IPS DF 4.7 (cell line): ENCODE data around the gene ZNF407.
"Not testable (repeated sequence)": the region's sequence is repeated elsewhere in the genome, so short reads cannot be mapped to it uniquely, and the experiment has no call there.

Experiments
- DNase-seq: peaks from one replicate; pipeline ENCODE4 v3.0.0-alpha.2; 2013; ENCODE audit warnings: low spot score; ENCODE audit errors: extremely low read depth

Gene ZNF407

DNA sequence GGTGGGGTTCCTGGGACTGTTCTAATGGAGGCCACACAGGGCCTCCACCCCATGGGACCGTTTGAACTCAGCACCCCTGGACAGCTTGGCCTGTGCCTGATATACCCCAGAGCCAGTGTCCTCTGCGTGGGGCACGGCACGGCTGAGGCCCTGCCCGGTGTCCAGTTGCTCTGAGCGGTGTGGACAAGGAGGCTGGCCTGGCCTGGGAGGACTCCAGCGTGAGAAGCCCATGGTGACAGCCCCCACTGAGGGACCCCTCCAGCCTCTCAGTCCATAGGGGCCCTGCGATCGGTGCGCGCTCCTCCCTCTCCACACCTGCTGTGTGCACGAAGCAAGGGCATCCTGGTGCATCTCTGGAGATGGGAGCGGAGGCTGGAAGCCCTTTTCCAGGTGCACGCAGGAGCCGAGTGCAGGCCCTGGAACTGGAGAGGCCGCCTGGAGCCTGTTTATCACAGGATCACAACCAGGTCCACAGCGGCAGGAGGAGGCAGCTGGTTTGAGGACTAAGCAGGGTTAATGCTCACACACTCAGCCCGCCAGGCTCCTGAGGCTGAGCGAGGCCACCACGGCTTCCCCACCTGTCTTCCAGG is 491.0 kb downstream of the ZNF407 start:
- no peak for DNase-seq

GRCh38 chr18:75089748-75090327 is 492.2 kb downstream of the ZNF407 start:
- no peak for DNase-seq

- no peak for DNase-seq
These were observed 492.7 kb downstream of the ZNF407 start for GRCh38 chr18:75090336-75090735.

GRCh38 chr18:75097491-75098225 is 500.0 kb downstream of the ZNF407 start:
- no peak for DNase-seq

DNA sequence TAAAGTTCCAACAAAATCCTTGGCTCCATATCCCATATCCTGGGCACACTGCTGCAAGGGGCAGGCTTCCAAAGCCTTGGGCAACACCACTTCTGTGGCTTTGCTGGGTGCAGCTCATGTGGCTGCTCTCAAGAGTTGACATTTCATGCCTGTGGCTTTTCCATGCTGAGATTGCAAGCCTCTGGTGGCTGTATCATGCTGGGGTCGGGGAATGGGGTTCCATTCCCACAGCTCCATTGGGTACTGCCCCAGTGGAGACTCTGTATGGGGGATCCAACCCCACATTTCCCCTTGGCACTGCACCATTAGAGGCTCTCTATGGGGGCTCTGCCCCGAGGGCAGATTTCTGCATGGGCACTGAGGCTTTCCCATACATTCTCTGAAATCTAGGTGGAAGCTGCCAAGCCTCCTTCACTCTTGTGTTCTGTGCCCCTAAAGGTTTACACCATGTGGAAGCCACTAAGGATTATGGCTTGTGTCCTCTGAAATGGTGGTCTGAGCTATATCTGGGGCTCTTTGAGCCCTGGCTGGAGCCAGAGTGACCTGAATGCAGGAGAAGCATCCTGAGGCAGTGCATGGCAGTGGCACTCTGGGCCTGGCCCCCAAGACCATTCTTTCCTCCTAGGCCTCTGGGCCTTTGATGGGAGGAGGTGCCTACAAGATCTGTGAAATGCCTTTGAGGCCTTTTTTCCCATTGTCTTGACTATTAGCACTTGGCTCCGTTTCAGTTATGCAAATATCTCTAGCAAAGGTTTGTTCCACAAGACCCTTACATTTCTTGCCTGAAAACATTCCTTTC is 503.4 kb downstream of the ZNF407 start:
- no peak for DNase-seq

- no peak for DNase-seq
These were observed 504.2 kb downstream of the ZNF407 start for GRCh38 chr18:75101916-75102315.

DNA sequence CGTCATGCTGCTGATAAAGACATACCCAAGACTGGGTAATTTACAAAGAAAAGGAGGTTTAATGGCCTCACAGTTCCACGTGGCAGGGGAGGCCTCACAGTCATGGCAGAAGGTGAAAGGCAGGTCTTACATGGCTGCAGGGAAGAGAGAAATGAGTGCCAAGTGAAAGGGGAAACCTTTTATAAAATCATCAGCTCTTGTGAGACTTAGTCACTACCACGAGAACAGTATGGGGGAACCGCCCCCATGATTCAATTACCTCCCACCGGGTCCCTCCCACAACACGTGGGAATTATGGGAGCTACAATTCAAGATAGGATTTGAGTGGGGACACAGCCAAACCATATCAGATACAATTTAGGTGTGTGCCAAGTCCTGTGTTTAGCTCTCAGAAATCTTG is 506.4 kb downstream of the ZNF407 start:
- not testable (repeated sequence) for DNase-seq

DNA sequence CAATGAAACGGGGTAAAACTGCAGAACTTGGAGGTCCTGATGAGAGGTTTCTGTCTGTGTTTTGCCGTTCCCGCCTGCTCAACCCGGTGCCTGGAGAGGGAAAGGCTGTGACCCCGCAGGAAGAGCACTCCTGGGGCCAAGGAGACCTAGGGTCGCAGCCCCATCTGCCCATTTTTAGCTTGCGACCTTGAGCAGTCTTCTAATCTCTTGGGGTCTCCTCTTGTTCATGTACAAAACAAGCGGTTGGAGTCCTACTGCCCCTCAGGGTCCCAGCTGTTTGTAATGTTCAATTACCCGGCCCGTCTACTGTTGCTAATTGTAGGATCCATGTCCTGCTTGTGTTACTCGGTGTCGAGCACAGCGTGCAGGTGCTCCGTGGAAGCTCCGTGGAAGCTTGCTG is 506.8 kb downstream of the ZNF407 start:
- DNase-seq, result no peak

- no peak for DNase-seq
These were observed 508.0 kb downstream of the ZNF407 start for GRCh38 chr18:75105551-75106254.

GRCh38 chr18:75106746-75107145 is 509.1 kb downstream of the ZNF407 start:
- no peak for DNase-seq

DNA sequence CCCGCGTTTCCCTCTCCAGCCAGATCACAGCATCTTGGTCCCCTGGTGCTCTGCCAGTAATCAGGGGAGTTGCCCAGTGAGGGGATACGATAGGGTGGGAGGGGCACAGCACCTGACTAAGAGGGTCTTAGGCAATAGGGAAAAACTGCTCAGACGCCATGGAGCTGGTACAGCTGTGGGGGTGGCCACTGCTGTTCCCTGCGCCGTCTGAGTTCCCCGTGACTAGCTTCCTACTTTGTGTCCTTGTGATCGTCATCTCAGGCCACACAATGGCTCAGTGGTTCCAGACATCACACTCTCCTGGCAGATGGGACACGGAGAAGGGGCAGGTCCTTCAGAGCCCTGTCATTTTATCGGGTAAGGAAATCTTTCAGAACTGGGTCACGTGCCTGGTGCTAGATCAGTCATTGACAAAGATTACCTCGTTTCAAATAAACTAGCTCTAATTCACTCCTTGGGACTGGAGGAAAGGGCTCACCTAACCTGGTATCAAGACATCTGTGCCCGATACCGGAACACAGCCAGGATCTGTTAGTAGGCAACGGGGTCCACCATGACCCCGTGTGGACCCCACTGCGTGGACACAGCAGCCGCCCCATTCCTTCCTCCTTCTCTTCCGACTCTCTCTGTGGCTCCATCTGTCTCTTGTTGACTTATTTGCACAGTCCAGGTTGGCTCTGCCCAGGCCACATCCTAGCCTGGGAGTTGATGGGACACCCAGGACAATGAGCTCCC is 509.7 kb downstream of the ZNF407 start:
- no peak for DNase-seq

- no peak for DNase-seq
These were observed 510.2 kb downstream of the ZNF407 start for GRCh38 chr18:75107931-75108276.

DNA sequence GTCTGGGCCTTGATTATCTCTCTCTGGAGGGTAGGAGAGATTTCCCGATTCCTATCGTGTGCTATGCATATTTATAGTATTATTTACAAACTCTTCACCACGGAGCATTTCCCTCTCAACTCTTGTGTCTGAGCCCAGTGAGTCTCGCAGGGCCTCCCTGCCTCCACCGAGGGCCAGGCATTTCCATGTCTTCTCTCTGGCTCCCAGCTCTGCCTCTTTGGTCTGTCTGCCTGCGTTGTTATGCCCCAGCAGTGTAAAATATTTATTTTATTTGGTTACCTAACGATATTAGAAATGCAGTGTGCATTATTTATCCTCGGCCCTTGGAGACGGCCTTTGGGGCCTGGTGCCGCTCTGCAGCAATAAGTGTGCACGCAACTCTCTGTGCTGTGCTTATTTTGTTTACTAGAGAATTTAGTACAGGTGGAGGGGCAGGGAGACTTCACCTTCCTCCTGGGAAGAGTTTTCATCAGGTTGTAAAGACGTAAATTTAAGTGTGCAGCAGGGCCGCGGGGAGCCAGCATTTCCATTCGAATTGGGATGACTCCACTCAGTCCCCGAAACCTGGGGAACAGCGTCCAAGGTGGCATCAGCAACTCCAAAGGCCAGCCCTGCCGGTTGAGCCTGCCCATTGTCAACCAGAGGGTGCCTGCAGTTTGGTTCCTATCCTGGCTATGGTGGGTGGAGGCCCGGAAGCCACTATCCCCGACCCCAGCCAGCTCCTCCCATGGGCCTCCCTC is 511.1 kb downstream of the ZNF407 start:
- no peak for DNase-seq

DNA sequence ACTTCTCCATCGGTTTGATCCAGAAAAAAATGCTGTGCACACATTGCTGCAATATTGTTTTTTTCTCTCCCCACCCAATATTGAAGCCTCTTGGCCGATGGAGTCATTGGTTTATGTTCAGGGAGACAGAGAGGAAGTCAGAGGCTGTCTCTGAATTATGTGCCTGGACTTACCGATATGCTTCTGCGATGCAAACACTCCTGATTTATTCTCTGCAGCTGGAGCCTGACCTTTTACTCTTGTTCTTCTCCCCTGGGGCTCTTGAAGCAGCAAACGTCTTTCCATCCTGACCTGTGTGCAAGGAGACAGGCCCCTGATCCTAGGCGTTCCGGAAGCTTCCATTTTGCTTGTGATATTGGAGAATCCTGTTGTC is 511.6 kb downstream of the ZNF407 start:
- DNase-seq, result no peak

DNA sequence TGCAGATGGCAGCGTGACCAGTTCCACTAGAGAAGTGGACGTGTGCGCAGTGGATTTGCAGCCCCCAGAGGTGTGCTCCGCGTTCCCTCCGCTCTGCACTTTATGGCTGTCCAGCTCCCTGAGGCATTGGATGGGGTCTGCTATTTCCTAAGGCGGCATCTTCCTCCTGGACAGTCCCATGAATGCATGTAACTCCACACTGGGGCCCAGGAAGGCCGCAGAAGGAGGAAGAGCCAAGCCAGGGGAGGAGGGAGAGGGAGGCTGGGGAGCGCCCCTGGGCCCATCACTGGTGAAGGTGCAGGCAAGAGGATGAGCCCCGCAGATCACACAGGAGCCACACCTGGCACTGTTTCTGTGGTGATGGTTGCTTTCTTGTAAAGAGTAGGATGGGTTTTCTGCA is 512.1 kb downstream of the ZNF407 start:
- no peak for DNase-seq

DNA sequence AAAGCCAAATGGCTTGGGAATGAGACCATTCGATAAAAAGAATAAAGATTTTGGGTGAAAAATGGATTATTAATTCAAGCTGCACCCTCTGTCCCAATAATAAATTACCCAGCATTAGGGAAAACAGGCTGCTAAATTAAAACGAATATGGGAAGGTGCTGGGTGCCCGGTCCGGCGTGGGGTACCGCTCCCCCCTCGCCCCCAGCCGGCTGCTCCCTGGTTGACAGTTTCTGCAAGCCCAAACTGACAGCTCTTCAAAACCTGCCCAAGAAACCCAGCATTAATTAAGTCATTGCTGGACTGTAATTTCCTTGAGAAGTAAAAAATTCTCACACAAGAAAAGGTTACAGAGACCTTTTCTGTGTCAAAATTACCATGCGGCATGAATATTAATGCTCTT is 512.6 kb downstream of the ZNF407 start:
- no peak for DNase-seq

DNA sequence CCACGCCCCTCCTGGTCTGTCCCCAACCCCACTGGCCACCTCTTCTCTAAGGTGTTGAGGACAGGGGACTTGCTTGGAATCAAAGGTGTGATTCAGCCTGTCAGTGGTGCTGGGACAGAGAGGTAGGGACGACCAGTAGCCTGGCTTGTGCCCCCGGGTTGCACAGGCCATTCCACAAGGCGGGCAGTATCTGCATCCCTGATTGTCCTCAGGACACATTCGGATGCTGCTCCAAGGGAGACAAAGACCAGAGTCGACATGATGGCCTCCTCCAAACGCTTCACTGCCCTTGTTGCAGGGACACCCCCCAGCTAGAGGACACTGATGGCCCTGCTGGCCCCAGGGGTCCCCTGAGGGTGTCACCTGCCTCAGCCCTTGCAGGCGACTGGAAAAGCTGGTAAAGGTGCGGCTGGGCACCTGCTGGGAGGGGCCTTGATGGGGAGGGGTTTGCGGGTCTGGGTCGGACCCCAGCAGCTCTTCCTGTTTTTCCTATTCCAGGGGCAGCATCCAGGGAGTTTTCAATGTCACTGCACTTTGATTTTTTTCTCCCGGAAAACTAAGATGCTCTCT is 513.3 kb downstream of the ZNF407 start:
- DNase-seq, result no peak

- no peak for DNase-seq
These were observed 514.1 kb downstream of the ZNF407 start for GRCh38 chr18:75111760-75112159.

DNA sequence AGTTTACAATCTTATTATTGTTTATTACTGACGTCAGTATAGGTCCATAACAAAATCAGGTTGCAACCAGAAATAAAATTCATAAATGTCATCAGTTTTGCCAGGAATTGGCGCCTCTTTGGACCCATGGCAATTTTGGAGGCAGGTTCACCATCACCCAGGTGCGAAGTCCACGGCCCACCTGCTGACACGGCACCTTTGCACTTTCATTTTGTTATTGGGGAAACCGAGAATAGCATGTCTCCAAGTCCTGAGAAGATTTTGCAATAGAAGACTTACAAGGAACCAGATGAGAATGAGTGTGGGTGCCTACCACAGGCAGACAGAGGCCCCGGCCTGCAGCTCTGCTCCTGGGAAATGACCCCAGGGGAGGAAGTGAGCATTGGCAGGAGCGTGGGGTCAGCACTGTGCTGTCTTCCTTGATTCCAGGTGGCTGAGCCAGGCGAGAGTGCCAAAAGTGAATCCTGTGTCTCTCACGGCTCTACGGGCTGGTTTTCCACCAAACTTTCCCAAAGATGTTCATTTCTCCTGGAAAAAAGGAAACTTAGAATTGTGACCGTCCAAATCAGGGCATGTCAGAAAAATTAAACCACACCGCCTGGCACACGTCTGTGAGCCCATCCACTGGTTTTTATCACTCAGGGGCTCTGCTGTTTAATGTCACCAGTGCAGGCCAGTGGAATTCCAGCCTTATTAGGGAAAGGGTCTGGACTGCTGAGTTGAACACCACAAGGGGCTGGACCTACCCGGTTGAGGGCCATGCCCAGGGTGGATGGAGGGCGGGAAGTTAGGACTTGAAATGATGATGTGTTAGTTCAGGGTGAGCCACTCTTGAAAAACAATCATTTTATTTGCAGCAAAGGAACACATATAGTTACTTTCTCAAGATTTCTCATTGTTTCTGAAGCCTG is 514.8 kb downstream of the ZNF407 start:
- no peak for DNase-seq
